Measurements from ENCODE around the gene GARS1. TPM values are rescaled to one million over a fixed set of nuclear protein-coding genes. Genes with fewer than 3 reads are reported as not detected.

Gene GARS1
- total RNA-seq, 1 experiment from 2014 or later, result 274 TPM

DNA sequence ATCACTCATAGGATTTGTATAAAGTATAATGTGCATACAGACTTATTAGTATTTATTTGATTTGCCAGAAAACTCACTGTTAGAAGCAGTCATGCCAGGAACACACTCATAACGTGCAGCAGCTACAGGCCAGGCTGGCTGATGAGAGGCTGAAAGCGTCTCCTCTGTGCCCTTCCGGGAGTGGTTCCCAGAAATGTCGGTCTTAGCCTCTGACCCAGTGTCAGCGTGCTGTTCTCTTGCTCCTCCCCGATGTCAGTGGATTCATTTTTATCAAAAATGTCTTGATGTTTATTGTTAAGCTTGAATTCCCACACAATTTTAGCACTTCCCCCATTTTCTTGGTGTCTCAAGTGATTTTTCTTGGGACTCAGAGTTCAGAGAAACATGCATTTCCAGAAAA lies 33.3 kb upstream of the GARS1 start:
- no peaks in the 10 kb centered on the region for H4K20me1 ChIP-seq (ENCODE audit: insufficient read depth)
- H3K4me3 ChIP-seq, result no peak overlapping the region
- H3K27me3 ChIP-seq (ENCODE audit: insufficient read depth, low read depth), result no peaks in the 10 kb centered on the region
- POLR2A ChIA-PET (ENCODE audit: unreplicated experiment), result no interaction called here
- peaks cover 15% of the 10 kb centered on the region for H3K4me1 ChIP-seq (replicated peaks; ENCODE audit: insufficient read depth)
- BruUV-seq (replicated peaks), result no TSS peak
- H3K4me2 ChIP-seq, result no peak overlapping the region
- no peak overlapping the region for H3K27ac ChIP-seq
- intact Hi-C loops (cut with micrococcal nuclease; ENCODE audit: unreplicated experiment), result loop anchor here (5.0 to 10.0 kb wide), 6 partner anchors 84 to 1639 kb away; partner anchors contain the start of genes NOD1 and SCRN1
- H3K36me3 ChIP-seq (ENCODE audit: low read depth), result no peaks in the 10 kb centered on the region; the same call in 1 of the 2 replicates
- DNase-seq, result no peak
- H3K9me2 ChIP-seq (ENCODE audit: insufficient read depth), result no peaks in the 10 kb centered on the region
- no peaks in the 10 kb centered on the region for H3K9me3 ChIP-seq (ENCODE audit: insufficient read depth, low read depth)
- H3F3A ChIP-seq (ENCODE audit: insufficient read depth, low read depth), result peaks cover 8% of the 10 kb centered on the region; the same call in 1 of the 2 replicates
- CTCF ChIA-PET, result interaction anchor here (1.3 kb wide), 1 partner anchor 285 kb away, joined by 3 read pairs; no protein-coding TSS in a partner anchor
- H3K79me2 ChIP-seq (ENCODE audit: low read depth), result no peaks in the 10 kb centered on the region
- TF ChIP-seq EZH2 (IDR thresholded peaks at IDR 0.05; ENCODE audit: low read depth) (no peak), CTCF (conservative IDR thresholded peaks at IDR 0.05) (no peak)
- H2AFZ ChIP-seq, result no peak overlapping the region

- intact Hi-C loops (cut with micrococcal nuclease; ENCODE audit: unreplicated experiment), result loop anchor here (2.0 to 10.0 kb wide), 7 partner anchors 58 to 1640 kb away; partner anchors contain the start of genes GGCT, NOD1 and SCRN1
- Histone ChIP-seq H3K9me2 (ENCODE audit: insufficient read depth) (no peaks in the 10 kb centered on the region), H4K20me1 (ENCODE audit: insufficient read depth) (no peaks in the 10 kb centered on the region), H3K9me3 (ENCODE audit: insufficient read depth, low read depth) (no peaks in the 10 kb centered on the region), H3K27ac (no peak overlapping the region), H3F3A (ENCODE audit: insufficient read depth, low read depth) (peaks cover 8% of the 10 kb centered on the region; the same call in 1 of the 2 replicates), H3K79me2 (ENCODE audit: low read depth) (no peaks in the 10 kb centered on the region), H3K27me3 (ENCODE audit: insufficient read depth, low read depth) (no peaks in the 10 kb centered on the region), H3K4me2 (no peak overlapping the region), H2AFZ (no peak overlapping the region), H3K4me3 (no peak overlapping the region), H3K36me3 (ENCODE audit: low read depth) (no peaks in the 10 kb centered on the region; the same call in 1 of the 2 replicates), H3K4me1 (replicated peaks; ENCODE audit: insufficient read depth) (peaks cover 15% of the 10 kb centered on the region)
- TF ChIP-seq EZH2 (IDR thresholded peaks at IDR 0.05; ENCODE audit: low read depth), result no peak
- no peak for TF ChIP-seq CTCF (conservative IDR thresholded peaks at IDR 0.05)
- no TSS peak for BruUV-seq (replicated peaks)
- POLR2A ChIA-PET (ENCODE audit: unreplicated experiment), result no interaction called here
- CTCF ChIA-PET, result interaction anchor here (1.2 to 3.0 kb wide), 5 partner anchors 11 to 286 kb away, joined by 3 to 20 read pairs (median 7); no protein-coding TSS in a partner anchor
- DNase-seq, result no peak
Measured at GRCh38 chr7:30562498-30562897, 32.2 kb upstream of the GARS1 start.

GRCh38 chr7:30562909-30563308 lies 31.8 kb upstream of the GARS1 start:
- Histone ChIP-seq H3F3A (ENCODE audit: insufficient read depth, low read depth) (peaks cover 8% of the 10 kb centered on the region; the same call in 1 of the 2 replicates), H3K4me3 (no peak overlapping the region), H3K27ac (no peak overlapping the region), H3K9me2 (ENCODE audit: insufficient read depth) (no peaks in the 10 kb centered on the region), H3K4me1 (replicated peaks; ENCODE audit: insufficient read depth) (peaks cover 15% of the 10 kb centered on the region), H3K27me3 (ENCODE audit: insufficient read depth, low read depth) (no peaks in the 10 kb centered on the region), H3K36me3 (ENCODE audit: low read depth) (no peaks in the 10 kb centered on the region; the same call in 1 of the 2 replicates), H3K4me2 (peak overlapping the region; percentile 10; the same call in 1 of the 2 replicates), H4K20me1 (ENCODE audit: insufficient read depth) (no peaks in the 10 kb centered on the region), H3K79me2 (ENCODE audit: low read depth) (no peaks in the 10 kb centered on the region), H2AFZ (no peak overlapping the region), H3K9me3 (ENCODE audit: insufficient read depth, low read depth) (no peaks in the 10 kb centered on the region)
- ChIA-PET POLR2A (ENCODE audit: unreplicated experiment) (interaction anchor here (0.6 to 0.7 kb wide), 2 partner anchors 186 to 397 kb away, joined by 3 read pairs; no protein-coding TSS in a partner anchor), CTCF (interaction anchor here (1.2 to 3.0 kb wide), 4 partner anchors 12 to 52 kb away, joined by 3 to 20 read pairs (median 14); no protein-coding TSS in a partner anchor)
- TF ChIP-seq CTCF (conservative IDR thresholded peaks at IDR 0.05), result no peak
- TF ChIP-seq EZH2 (IDR thresholded peaks at IDR 0.05; ENCODE audit: low read depth), result no peak
- intact Hi-C loops (cut with micrococcal nuclease; ENCODE audit: unreplicated experiment), result loop anchor here (2.0 to 10.0 kb wide), 7 partner anchors 58 to 1641 kb away; partner anchors contain the start of genes GGCT, NOD1 and SCRN1
- DNase-seq, result no peak
- BruUV-seq (replicated peaks), result no TSS peak
